ENCODE data around the gene RNU7-1.

- TF ChIP-seq CTCF (IDR thresholded peaks at IDR 0.05; ENCODE audit: borderline replicate concordance, extremely low read depth, low read length, poor library complexity, severe bottlenecking) (peak; percentile 48), EZH2 (IDR thresholded peaks at IDR 0.05; ENCODE audit: borderline replicate concordance, low read depth, low read length, severe bottlenecking) (no peak)
Measured at GRCh38 chr12:6950401-6950801, 6.8 kb downstream of the RNU7-1 start.
